GM19025 (cell line): ENCODE measurements around the gene RHOF.
"Not testable (repeated sequence)": the region's sequence is repeated elsewhere in the genome, so short reads cannot be mapped to it uniquely, and the experiment has no call there.

Experiments
- ATAC-seq: cut with Tn5 transposase; IDR thresholded peaks from one replicate; pipeline ENCODE4 v1.9.1; 2021; ENCODE audit warnings: mild to moderate bottlenecking, low read depth, moderate library complexity; ENCODE audit not compliant: unreplicated experiment

The RHOF gene

DNA sequence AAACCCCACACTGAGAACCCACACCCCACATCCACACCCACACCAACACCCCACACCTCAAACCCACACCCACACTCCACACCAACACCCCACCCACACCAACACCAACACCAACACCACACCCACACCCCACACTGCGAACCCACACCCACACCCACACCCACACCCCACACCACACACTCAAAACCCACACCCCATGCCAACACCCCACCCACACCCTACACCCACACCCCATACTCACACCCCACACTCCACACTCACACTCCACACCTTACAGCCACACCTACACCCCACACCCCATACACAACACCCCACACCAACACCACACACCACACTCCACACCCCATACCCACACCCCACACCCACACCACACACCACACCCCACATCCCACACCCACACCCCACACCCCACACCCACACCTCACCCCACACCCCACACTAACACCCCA, 43.0 kb downstream of the RHOF start:
- no peak for ATAC-seq

GRCh38 chr12:121749267-121749666, 44.2 kb downstream of the RHOF start:
- ATAC-seq: no peak

GRCh38 chr12:121748571-121749265, 44.8 kb downstream of the RHOF start:
- ATAC-seq: no peak

DNA sequence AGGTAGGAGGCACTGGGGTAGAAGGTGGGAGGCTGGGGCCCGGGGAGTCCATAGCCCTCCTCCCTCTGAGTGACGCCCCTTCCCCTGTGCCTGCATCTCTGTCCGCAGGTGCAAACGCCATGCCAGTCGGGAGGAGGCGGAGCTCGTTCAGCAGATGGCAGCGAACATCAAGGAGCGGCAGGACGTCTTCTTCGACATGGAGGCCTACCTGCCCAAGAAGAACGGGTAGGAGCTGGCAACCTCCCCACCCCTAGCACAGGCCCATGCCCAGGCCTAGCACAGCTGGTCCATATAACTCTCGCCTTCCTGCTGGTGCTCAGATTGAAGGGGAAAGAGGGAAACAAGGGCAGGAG, 45.3 kb downstream of the RHOF start:
- no peak for ATAC-seq

DNA sequence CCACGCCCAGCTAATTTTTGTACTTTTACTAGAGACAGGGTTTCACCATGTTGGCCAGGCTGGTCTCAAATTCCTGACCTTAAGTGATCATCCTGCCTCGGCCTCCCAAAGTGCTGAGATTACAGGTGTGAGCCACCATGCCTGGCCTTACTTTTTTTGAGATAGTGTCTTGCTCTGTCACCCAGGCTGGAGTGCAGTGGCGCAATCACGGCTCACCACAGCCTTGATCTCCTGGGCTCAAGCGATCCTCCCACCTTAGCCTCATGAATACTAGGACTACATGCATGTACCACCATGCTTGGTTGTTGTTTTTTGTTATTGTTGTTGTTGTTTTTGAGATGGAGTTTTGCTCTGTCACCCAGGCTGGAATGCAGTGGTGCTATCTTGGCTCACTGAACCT, 47.9 kb downstream of the RHOF start:
- ATAC-seq: not testable (repeated sequence)

DNA sequence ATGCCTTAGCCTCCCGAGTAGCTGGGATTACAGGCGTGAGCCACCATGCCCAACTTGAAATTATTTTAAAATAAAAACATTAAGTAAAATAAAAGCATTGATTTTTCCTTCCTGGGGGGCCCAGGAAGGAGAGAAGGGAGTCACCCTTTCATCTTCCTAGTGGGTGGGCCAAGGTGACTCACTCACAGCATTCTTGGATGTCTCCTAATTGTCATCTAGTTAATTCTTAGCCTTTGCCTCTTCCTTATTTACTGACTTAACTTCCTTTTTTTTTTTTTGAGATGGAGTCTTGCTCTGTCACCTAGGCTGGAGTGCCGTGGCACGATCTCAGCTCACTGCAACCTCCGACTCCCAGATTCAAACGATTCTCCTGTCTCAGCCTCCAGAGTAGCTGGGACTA, 51.7 kb downstream of the RHOF start:
- no peak for ATAC-seq

- ATAC-seq: no peak
These were observed 52.6 kb downstream of the RHOF start for GRCh38 chr12:121740847-121741246.

- no peak for ATAC-seq
These were observed 55.1 kb downstream of the RHOF start for GRCh38 chr12:121738340-121738858.

DNA sequence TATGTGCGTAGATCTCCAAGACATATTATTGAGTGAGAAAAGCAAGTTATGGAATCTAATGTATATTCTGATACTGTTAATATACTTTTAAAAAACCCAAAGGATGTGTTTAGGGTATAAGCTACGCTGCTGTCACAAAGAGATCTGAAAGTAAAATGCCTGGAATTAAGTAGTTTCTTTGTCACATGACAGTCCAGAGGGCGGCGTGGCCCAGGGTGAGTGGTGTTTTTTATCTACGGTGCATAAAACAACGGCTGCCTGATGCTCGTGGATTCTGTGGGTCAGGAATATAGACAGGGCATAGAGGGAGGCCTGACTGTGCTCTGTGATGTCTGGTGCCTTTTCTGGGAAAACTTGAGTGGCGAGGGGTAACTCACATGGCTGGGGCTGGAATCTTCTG, 59.6 kb downstream of the RHOF start:
- ATAC-seq: no peak

DNA sequence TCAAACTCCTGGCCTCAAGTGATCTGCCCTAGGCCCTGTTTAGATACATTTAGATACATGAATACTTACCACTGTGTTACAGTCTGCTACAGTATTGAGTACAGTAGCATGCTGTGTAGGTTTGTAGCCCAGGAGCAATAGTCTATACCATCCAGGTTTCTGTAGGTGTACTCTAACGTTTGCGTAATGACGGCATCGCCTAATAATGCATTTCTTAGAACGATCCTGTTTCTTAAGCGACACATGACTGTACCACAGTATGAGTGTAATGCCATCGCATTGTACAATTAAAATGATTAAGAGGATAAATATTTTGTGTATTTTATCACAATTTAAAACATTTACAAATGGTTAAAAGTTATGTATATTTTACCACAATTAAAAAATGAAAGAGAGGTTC, 62.0 kb downstream of the RHOF start:
- ATAC-seq: no peak

GRCh38 chr12:121729021-121729420, 64.5 kb downstream of the RHOF start:
- no peak for ATAC-seq
